GM10248 (cell line): ENCODE results near the gene FAM229A.

Experiments used
- CTCF ChIA-PET: fragments of 300-600 bp; sonication (Branson Sonifier 250); formaldehyde crosslinking; extraction: SDS; loops from one replicate; lab custom pipeline; 2021; ENCODE audit warnings: antibody characterized with exemption; lab: Yijun Ruan, JAX
- POLR2A ChIA-PET: fragments of 350-650 bp; sonication (Branson Sonifier 250); formaldehyde crosslinking; extraction: SDS; loops from one replicate; lab custom pipeline; 2020; ENCODE audit warnings: antibody characterized with exemption; lab: Yijun Ruan, JAX
- DNase-seq: peaks from one replicate; pipeline ENCODE4 v3.0.0; 2012; ENCODE audit errors: extremely low spot score
- TF ChIP-seq, protein P1 (sequence below): IDR thresholded peaks from 2 replicates; pipeline ENCODE4 v1.5.1; 2012; ENCODE audit warnings: mild to moderate bottlenecking, low read depth; ENCODE audit errors: extremely low read depth, missing control alignments, control extremely low read depth

FAM229A gene

DNA sequence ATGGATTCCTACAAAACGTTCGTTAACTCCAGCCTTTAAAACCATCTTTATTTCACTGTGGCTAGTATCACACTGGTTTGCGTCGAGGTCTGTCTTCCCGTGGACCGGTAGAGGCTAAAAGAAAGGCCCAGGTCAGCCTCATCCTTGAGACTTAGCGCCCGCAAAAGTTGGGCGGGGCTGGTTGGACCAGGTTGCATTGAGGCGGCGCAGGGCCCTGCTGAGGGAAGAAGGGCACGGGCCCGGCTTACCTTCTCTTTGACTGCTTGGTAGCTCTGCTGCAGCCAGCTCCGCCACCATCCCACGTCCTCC, 31.5 kb upstream of the FAM229A start:
- CTCF ChIA-PET = interaction anchor here (0.9 to 1.8 kb wide), 8 partner anchors 9 to 380 kb away, joined by 3 to 5 read pairs (median 4); no protein-coding TSS in a partner anchor

DNA sequence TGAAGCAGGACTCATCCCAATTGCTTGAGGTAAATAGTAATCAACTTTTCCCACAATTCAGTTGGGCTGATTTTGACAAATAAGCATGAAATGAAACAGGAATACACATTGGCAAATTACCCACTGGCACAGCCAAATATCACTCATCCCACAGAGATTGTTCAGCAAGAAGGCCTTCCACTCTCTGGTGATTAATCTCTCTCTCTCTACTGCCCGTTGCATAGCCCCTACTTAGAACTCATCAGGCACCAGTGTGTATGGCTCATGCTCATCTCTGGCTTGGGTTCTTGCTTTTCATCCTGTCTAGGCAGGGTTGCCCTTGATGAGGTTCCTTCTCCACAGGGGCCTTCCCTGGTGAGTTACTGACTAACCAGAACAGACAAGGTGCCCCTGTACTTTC, 30.9 kb upstream of the FAM229A start:
- ChIA-PET CTCF (interaction anchor here (1.8 to 3.8 kb wide), 3 partner anchors 8 to 177 kb away, joined by 4 to 16 read pairs (median 5); no protein-coding TSS in a partner anchor), POLR2A (no interaction called here)
- TF ChIP-seq, protein P1, sequence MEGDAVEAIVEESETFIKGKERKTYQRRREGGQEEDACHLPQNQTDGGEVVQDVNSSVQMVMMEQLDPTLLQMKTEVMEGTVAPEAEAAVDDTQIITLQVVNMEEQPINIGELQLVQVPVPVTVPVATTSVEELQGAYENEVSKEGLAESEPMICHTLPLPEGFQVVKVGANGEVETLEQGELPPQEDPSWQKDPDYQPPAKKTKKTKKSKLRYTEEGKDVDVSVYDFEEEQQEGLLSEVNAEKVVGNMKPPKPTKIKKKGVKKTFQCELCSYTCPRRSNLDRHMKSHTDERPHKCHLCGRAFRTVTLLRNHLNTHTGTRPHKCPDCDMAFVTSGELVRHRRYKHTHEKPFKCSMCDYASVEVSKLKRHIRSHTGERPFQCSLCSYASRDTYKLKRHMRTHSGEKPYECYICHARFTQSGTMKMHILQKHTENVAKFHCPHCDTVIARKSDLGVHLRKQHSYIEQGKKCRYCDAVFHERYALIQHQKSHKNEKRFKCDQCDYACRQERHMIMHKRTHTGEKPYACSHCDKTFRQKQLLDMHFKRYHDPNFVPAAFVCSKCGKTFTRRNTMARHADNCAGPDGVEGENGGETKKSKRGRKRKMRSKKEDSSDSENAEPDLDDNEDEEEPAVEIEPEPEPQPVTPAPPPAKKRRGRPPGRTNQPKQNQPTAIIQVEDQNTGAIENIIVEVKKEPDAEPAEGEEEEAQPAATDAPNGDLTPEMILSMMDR = no peak
- no peak for DNase-seq

More for the DNA sequence above, 31.5 kb upstream of the FAM229A start:
- DNase-seq = no peak
- TF ChIP-seq, protein P1 = no peak
- POLR2A ChIA-PET = interaction anchor here (0.6 to 1.3 kb wide), 2 partner anchors 57 to 388 kb away, joined by 3 to 21 read pairs; partner anchors contain the start of gene MARCKSL1

DNA sequence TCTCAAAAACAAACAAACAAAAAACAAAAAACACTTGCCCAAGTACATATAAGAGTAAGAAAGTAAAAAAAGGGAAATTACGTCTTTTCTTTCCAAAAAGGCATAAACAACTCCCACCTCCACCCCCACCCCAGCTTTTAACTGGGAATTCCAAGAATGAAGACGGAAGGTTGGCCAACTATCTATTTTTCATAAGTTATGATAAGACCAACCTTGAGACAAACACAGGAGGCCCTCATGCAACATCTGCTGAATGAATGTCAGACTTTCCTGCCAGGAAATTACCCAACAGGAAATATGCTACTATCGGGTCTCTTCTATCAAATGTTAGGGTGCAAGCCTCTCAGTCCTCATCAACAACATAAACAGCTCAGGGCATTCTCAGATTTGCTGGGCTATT, 30.0 kb upstream of the FAM229A start:
- no peak for DNase-seq
- TF ChIP-seq, protein P1 = no peak
- CTCF ChIA-PET = interaction anchor here (1.0 to 3.8 kb wide), 4 partner anchors 9 to 483 kb away, joined by 3 to 16 read pairs (median 4); no protein-coding TSS in a partner anchor
- POLR2A ChIA-PET = no interaction called here

DNA sequence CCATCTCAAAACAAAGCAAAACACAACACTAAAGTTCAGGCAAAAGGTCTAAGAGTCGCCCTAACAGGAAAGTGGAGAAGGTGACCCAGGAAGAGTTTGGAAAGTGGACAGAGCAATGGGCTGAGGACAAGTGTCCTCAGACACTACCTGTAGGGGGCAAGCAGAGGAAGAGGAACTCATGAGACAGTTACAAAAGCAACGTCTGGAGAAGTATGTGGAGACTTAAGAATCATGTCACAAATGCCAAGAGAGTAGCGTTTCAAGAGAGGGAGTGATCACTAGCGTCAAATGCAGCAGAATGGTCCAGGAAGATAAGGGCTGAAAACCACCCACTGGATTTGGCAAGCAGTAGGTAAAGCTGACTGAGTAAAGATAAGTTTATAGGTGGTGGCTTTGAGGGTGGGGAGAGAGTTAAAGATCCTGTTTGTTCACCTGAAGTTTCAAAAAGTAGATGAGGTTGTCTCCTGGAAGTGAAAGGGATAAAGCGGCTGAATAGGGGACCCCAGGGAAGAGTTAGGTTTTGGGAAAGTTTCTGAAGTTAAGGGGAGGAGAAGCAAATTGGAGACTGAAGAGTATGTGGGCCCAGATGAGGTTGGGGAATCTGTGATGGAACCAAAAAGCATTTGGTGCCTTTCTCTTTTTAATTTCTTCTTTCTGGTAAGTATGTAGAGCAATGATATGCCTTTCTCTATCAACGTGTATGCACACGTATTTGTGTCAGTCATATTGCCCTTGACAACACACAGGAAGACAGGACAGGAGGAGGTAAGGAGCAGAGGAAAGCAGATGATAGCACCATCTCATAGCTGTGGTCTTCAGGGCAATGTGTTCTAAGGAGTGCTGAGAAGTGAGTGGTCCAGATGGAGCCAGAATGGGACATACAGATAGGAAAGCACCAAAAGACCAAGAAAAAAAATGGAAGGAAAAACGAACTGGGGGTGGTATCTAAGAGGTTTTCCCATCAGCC, 28.9 kb upstream of the FAM229A start:
- ChIA-PET CTCF (interaction anchor here (1.0 to 3.8 kb wide), 5 partner anchors 10 to 576 kb away, joined by 3 to 16 read pairs (median 3); partner anchors contain the start of gene SPOCD1), POLR2A (no interaction called here)
- TF ChIP-seq, protein P1 = no peak
- no peak for DNase-seq

DNA sequence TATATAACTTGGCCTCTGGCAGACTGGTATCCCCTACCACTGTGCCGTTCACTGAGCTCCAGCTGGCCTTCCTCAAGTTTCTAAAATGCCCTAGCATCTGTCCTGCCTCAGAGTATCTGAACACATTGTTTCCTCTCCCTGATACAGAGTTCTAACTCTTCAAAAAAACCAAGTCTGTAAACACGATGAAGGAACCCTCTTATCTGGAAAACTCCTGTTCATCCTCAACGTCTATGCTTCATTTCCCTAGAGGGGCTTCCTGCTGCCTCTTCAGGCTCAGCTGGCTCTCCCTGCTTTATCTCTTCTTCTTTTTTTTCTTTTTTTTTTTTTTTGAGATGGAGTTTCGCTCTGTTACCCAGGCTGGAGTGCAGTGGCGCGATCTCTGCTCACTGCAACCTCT, 26.4 kb upstream of the FAM229A start:
- DNase-seq = no peak
- POLR2A ChIA-PET = interaction anchor here (2.2 kb wide), 1 partner anchor 53 kb away, joined by 8 read pairs; the partner anchor contains the start of gene MARCKSL1
- TF ChIP-seq, protein P1 = no peak
- CTCF ChIA-PET = interaction anchor here (0.8 to 1.5 kb wide), 2 partner anchors 11 to 27 kb away, joined by 3 to 4 read pairs; no protein-coding TSS in a partner anchor

DNA sequence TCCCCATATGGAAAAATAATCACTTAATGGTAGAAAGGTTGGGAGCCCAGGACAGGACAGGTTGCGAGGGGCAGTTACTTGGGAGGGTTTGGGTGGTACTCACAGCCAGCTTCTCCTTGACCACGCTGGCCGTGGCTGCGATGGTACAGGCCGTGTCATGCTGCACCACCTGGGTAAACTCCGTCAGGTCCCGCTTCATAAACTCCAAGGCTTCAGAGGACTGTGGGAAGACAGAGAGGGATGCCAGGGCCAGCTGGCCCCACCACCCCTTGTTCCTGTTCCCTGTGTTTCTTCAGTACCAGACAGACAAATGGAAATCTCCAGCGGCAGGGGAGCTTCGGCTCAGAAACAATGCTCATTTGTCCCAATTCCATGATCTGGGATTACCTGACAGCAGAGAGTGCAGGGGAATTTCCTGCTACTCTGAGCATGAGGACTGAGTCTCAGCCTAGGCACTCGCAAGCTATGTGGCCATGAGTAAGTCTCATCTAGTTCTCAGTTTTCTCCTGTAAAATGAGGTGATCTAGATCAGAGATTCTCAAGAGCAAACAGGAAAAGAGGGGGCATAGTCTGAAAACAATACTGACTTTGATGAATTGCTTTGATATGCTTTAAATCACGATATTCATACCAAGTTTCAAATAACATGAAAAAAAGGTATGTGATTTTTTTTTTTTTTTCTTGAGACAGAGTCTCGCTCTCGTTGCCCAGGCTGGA, 24.5 kb upstream of the FAM229A start:
- no peak for DNase-seq
- TF ChIP-seq, protein P1 = no peak
- POLR2A ChIA-PET = interaction anchor here (1.6 kb wide), 1 partner anchor 51 kb away, joined by 8 read pairs; the partner anchor contains the start of gene MARCKSL1
- CTCF ChIA-PET = interaction anchor here (0.8 to 2.5 kb wide), 6 partner anchors 10 to 385 kb away, joined by 3 to 15 read pairs (median 4); no protein-coding TSS in a partner anchor
